Measurements from ENCODE around the gene SYTL2.

- TF ChIP-seq CTCF (IDR thresholded peaks at IDR 0.05), result no peak
- TF ChIP-seq POLR2A (IDR thresholded peaks at IDR 0.05), result no peak
- no peak for TF ChIP-seq POLR2AphosphoS5 (IDR thresholded peaks at IDR 0.05)
Measured at GRCh38 chr11:85813721-85814120, 2.8 kb upstream of the SYTL2 start.

All from breast epithelium (tissue), 3 donors.